ENCODE data around the gene YIPF3.
"Not testable (repeated sequence)": the region's sequence is repeated elsewhere in the genome, so short reads cannot be mapped to it uniquely, and the experiment has no call there.

The YIPF3 gene

DNA sequence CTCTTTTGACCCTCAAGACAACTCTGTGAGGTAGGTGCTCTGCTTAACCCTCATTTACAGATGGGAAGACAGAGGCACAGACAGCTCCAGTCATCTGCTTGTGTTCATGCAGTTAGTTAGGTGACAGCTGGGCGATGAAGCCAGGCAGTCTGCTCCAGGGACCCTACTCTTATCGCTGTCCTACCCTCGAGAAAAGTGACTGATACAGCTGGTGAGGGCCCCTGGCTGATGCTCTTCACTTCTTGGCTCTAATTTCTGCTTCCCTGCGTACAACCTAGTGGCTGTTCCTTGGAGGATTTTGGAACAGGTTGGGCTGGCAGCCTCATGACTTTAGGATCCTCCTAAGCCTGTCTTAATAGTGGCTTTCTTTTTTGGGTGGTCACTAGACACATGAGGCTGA lies 48.5 kb downstream of the YIPF3 start:
- TF ChIP-seq, protein P1, sequence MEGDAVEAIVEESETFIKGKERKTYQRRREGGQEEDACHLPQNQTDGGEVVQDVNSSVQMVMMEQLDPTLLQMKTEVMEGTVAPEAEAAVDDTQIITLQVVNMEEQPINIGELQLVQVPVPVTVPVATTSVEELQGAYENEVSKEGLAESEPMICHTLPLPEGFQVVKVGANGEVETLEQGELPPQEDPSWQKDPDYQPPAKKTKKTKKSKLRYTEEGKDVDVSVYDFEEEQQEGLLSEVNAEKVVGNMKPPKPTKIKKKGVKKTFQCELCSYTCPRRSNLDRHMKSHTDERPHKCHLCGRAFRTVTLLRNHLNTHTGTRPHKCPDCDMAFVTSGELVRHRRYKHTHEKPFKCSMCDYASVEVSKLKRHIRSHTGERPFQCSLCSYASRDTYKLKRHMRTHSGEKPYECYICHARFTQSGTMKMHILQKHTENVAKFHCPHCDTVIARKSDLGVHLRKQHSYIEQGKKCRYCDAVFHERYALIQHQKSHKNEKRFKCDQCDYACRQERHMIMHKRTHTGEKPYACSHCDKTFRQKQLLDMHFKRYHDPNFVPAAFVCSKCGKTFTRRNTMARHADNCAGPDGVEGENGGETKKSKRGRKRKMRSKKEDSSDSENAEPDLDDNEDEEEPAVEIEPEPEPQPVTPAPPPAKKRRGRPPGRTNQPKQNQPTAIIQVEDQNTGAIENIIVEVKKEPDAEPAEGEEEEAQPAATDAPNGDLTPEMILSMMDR (IDR thresholded peaks at IDR 0.05; ENCODE audit: low read depth, low read length): no peak
- DNase-seq (ENCODE audit: extremely low read depth, low read depth): no peak

DNA sequence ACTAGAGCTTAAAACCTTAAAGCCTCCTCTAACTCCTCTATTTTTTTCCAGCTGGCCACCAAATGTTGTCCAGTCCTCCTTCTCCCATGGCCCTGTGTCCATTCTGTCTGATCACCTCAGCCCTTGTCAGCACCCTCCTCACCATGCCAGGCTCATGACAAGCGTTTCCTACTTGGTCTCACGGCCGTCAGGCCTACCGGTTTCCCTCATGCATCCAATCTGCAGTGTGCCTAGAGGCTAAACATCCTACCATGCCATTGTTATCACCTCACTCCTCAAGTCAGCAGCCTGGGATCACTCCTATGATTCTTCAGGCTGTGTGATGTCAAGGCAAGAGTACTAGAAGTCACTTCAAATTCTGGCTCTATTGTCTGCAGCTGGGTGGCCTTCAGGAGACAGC lies 49.0 kb downstream of the YIPF3 start:
- no peak for DNase-seq (ENCODE audit: extremely low read depth, low read depth)
- TF ChIP-seq, protein P1 (IDR thresholded peaks at IDR 0.05; ENCODE audit: low read depth, low read length): no peak

DNA sequence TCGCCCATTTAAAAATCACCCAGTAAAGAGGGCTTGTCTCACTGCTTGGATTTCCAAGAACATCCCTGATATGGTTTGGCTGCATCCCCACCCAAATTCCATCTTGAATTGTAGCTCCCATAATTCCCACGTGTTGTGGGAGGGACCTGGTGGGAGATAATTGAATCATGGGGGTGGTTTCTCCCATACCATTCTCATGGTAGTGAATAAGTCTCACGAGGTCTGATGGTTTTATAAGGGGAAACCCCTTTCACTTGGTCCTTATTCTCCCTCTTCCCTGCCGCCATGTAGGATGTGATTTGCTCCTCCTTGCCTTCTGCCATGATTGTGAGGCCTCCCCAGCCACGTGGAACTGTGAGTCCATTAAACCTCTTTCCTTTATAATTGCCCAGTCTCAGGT lies 49.5 kb downstream of the YIPF3 start:
- DNase-seq (ENCODE audit: extremely low read depth, low read depth): not testable (repeated sequence)

DNA sequence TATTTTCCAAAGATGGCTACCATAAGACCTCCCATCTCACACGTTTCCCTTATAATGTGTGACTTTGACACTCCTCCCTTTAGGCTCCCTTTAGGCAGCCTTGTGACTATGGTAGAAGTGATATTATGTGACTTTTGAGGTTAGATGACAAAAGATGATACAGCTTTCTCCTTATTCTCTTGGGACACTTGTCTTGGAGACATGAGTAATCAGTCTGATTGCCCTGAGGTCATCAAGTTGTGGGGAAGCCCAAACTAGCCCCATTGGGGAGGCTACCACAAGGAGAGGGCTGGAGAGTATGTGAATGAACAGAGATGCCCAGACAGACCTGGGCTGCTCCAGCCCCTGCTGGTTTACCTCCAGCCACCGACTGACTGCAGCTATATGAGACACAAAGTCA lies 50.8 kb downstream of the YIPF3 start:
- DNase-seq (ENCODE audit: extremely low read depth, low read depth): no peak
- TF ChIP-seq, protein P1 (IDR thresholded peaks at IDR 0.05; ENCODE audit: low read depth, low read length): no peak

DNA sequence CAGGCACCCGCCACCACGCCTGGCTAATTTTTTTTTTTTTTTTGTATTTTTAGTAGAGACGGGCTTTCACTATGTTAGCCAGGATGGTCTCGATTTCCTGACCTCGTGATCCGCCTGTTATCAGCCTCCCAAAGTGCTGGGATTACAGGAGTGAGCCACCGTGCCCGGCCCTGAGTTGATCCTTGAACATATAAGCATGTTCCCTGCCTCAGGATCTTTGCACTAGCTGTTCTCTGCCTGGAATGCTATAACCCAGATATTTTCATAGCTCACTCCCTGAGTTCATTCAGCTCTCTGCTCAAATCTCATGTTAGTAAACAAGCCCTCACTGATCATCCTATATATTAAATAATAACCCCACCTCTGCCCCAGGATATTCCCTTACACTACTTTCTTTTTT lies 52.4 kb downstream of the YIPF3 start:
- TF ChIP-seq, protein P1 (IDR thresholded peaks at IDR 0.05; ENCODE audit: low read depth, low read length): no peak
- no peak for DNase-seq (ENCODE audit: extremely low read depth, low read depth)

DNA sequence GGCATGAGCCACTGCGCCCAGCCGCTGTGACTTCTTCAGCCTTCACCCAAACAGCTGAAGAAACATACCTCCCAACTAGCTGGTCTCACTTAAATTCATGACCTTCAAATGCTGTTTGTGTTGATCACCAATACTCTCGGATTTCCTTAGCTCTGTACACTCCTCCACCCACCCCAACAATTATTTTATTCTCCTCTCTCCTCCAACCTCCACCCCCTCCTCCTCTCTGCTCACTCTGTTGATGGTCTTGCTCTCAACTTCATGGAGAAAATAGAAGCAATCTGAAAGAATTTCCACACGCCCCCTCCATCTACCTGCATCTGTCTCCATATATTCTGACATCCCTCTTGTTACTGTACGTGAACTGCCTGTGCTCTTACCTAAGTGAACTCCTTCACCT lies 54.8 kb downstream of the YIPF3 start:
- DNase-seq (ENCODE audit: extremely low read depth, low read depth): no peak
- TF ChIP-seq, protein P1 (IDR thresholded peaks at IDR 0.05; ENCODE audit: low read depth, low read length): no peak
